Measurements from ENCODE around the gene XRCC5. TPM values are rescaled to one million over a fixed set of nuclear protein-coding genes. Genes with fewer than 3 reads are reported as not detected.
"Not testable (repeated sequence)": the region's sequence is repeated elsewhere in the genome, so short reads cannot be mapped to it uniquely, and the experiment has no call there.

Gene XRCC5
- total RNA-seq, 4 donors from 2014 or later: 134 to 164 (median 147) TPM

GRCh38 chr2:216074794-216075193, 34.4 kb upstream of the XRCC5 start:
- Histone ChIP-seq H3K36me3 (no peaks in the 10 kb centered on the region), H3K9me3 (no peaks in the 10 kb centered on the region), H3K4me3 (no peak overlapping the region), H3K27ac (no peak overlapping the region), H3K4me1 (no peaks in the 10 kb centered on the region), H3K27me3 (no peaks in the 10 kb centered on the region)
- no peak for TF ChIP-seq POLR2A (IDR thresholded peaks at IDR 0.05)
- TF ChIP-seq EP300 (IDR thresholded peaks at IDR 0.05): no peak
- TF ChIP-seq CTCF (IDR thresholded peaks at IDR 0.05): no peak
- 56 to 61% methylated on average over 1 of the region's 1 CpG for WGBS, 2 donors
- DNase-seq (ENCODE audit: low spot score in 2 of 2): no peak

- H3K27me3 ChIP-seq: no peaks in the 10 kb centered on the region
- TF ChIP-seq CTCF (IDR thresholded peaks at IDR 0.05) (no peak), POLR2A (IDR thresholded peaks at IDR 0.05) (no peak), EP300 (IDR thresholded peaks at IDR 0.05) (no peak)
- no peaks in the 10 kb centered on the region for H3K36me3 ChIP-seq
- peaks cover 0 to 7% (median 2%) of the 10 kb centered on the region in 4 donors for H3K4me1 ChIP-seq
- WGBS, 2 donors: 79 to 82% methylated on average over 6 of the region's 6 CpGs
- no peak overlapping the region for H3K27ac ChIP-seq
- no peak overlapping the region for H3K4me3 ChIP-seq
- H3K9me3 ChIP-seq: no peaks in the 10 kb centered on the region
- no peak for DNase-seq (ENCODE audit: low spot score in 2 of 2)
These were observed 33.4 kb upstream of the XRCC5 start for GRCh38 chr2:216075510-216076485.

- Histone ChIP-seq H3K9me3 (no peaks in the 10 kb centered on the region), H3K4me1 (peaks cover 0 to 23% (median 12%) of the 10 kb centered on the region in 4 donors), H3K36me3 (no peaks in the 10 kb centered on the region), H3K4me3 (no peak overlapping the region), H3K27ac (no peak overlapping the region), H3K27me3 (no peaks in the 10 kb centered on the region)
- TF ChIP-seq EP300 (IDR thresholded peaks at IDR 0.05) (peak in 1 of 2 donors; percentile 56), CTCF (IDR thresholded peaks at IDR 0.05) (no peak)
- 56 to 57% methylated on average over 1 of the region's 1 CpG for WGBS, 2 donors
- no peak for DNase-seq (ENCODE audit: low spot score in 2 of 2)
These were observed 30.4 kb upstream of the XRCC5 start for GRCh38 chr2:216078776-216079175.

GRCh38 chr2:216080048-216080447, 29.1 kb upstream of the XRCC5 start:
- DNase-seq (ENCODE audit: low spot score in 2 of 2); H3K36me3 ChIP-seq; H3K4me3 ChIP-seq; H3K27me3 ChIP-seq; H3K9me3 ChIP-seq; H3K27ac ChIP-seq: not testable (repeated sequence)
- H3K4me1 ChIP-seq: peaks cover 0 to 23% (median 12%) of the 10 kb centered on the region in 4 donors
- 98% methylated on average over 10 of the region's 10 CpGs for WGBS, 2 donors

- DNase-seq (ENCODE audit: low spot score in 2 of 2): no peak
- no peaks in the 10 kb centered on the region for H3K9me3 ChIP-seq
- 5 to 27% methylated on average over 1 of the region's 1 CpG for WGBS, 2 donors
- H3K4me3 ChIP-seq: peak overlapping the region; percentile 57 to 86 (median 66)
- no peak for TF ChIP-seq POLR2A (IDR thresholded peaks at IDR 0.05)
- TF ChIP-seq EP300 (IDR thresholded peaks at IDR 0.05): no peak
- peak overlapping the region in 2 of 4 donors; percentile 48 to 76 for H3K27ac ChIP-seq
- peaks cover 0 to 23% (median 12%) of the 10 kb centered on the region in 4 donors for H3K4me1 ChIP-seq
- H3K36me3 ChIP-seq: no peaks in the 10 kb centered on the region
- H3K27me3 ChIP-seq: no peaks in the 10 kb centered on the region
These were observed 28.1 kb upstream of the XRCC5 start for GRCh38 chr2:216081012-216081411.

GRCh38 chr2:216081487-216082116, 27.5 kb upstream of the XRCC5 start, which contains the start of the genes PECR and TMEM169:
TSS of gene PECR (minus strand) at chr2:216081809. CDS start at chr2:216081741, 68 bp downstream.
TSS of gene TMEM169 (plus strand) at chr2:216081919. CDS start at chr2:216095964, 14,045 bp downstream.
- DNase-seq (ENCODE audit: low spot score in 2 of 2): peak; percentile 62 to 63
- Histone ChIP-seq H3K36me3 (no peaks in the 10 kb centered on the region), H3K9me3 (no peaks in the 10 kb centered on the region), H3K27me3 (no peaks in the 10 kb centered on the region), H3K4me3 (peak within 1 kb of the TSS; percentile 57 to 86 (median 66)), H3K27ac (peak within 1 kb of the TSS; percentile 35 to 76 (median 53)), H3K4me1 (peaks cover 0 to 23% (median 12%) of the 10 kb centered on the region in 4 donors)
- WGBS, 2 donors: 0 to 2% methylated on average over 31 to 37 of the region's 44 CpGs
- TF ChIP-seq EP300 (IDR thresholded peaks at IDR 0.05) (peak in 1 of 2 donors; percentile 55), CTCF (IDR thresholded peaks at IDR 0.05) (no peak), POLR2A (IDR thresholded peaks at IDR 0.05) (peak in 1 of 2 donors; percentile 46)

All from tibial nerve (tissue), 4 donors.